Anterior cingulate cortex (tissue), 58 donors: ENCODE measurements around the gene GRAMD1A.

Experiments used
- DNase-seq, 58 donors: peaks; one replicate each; lab custom pipeline; 2025; lab: John Stamatoyannopoulos, UW

GRAMD1A gene

GRCh38 chr19:35033067-35034004, 33.2 kb downstream of the GRAMD1A start:
- no peak for DNase-seq

DNA sequence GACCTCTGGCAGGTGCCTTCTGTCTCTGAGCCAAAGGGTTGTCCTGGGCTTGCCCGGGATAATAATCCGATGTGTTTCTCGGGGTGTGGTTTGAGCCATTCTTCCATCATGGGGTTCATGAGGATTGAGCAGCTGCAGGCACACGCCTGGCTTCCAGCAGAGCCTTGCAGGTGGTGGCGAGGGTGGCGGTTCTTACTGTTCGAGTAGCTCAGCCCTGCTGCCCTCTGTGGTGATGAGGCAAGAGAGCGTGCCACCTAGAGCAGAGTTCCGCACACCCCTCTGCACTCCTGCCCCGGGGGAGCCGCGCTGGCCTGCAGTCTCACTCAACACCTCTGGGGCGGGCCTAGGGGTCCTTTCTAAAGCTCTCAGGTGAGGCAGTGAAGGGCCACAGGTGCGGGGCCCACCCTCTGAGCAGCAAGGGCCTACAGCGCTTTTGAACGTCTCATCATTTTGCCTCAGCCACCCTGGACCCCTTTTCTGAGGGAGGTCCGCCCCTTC, 33.9 kb downstream of the GRAMD1A start:
- no peak for DNase-seq

- peak in 1 of 58 donors; percentile 20 for DNase-seq
Measured at GRCh38 chr19:35034588-35035382, 34.7 kb downstream of the GRAMD1A start.

- peak in 7 of 58 donors; percentile 20 to 43 (median 28) for DNase-seq
Measured at GRCh38 chr19:35037716-35038622, 37.8 kb downstream of the GRAMD1A start.

GRCh38 chr19:35038623-35039512, 38.7 kb downstream of the GRAMD1A start:
- no peak for DNase-seq

DNA sequence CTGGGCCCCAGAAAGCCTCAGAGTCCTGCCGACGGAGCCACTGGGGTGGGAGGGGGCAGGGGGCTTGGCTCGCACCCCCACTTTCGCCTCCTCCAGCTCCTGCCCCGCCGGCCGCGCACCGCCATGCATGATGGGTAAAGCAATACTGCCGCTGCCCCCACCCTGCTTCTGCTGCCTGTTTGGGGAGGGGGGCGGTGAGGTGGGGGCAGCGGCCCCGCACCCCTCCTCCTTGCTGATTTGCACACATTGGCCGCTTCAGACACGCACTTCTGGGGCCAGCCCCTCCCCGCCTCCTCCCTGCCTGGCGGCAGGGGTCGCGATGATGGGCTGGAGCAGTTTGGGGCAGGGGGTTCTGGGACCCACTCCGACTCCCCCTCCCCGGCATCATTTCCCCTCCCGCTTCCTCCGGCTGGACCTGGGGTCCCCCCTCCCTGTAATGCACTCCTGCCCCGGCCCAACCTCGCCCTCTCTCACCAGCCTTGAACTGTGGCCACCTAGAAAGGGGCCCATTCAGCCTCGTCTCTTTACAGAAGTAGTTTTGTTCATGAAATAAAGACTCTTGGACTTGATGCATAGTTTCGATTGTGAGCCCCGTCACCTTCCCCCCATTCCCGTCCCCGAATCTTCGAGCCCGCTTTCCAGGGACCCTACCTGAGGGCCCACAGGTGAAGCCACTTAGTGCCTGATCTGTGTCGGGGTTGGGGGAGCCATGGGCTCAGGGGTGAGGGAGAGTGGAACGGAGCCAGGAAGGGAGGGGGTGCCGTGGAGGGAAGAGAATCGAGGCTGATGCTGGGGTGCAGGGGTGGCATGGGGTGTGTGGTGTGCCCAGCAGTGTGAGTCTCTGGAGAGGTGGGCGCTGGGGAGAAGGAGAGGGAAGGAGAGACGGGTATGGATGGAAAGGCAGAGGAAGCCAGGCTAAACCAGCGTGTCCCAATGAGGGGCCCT, 40.0 kb downstream of the GRAMD1A start:
- DNase-seq, result no peak

GRCh38 chr19:35040826-35041547, 40.9 kb downstream of the GRAMD1A start:
- peak in 46 of 58 donors; percentile 9 to 82 (median 46) for DNase-seq

DNA sequence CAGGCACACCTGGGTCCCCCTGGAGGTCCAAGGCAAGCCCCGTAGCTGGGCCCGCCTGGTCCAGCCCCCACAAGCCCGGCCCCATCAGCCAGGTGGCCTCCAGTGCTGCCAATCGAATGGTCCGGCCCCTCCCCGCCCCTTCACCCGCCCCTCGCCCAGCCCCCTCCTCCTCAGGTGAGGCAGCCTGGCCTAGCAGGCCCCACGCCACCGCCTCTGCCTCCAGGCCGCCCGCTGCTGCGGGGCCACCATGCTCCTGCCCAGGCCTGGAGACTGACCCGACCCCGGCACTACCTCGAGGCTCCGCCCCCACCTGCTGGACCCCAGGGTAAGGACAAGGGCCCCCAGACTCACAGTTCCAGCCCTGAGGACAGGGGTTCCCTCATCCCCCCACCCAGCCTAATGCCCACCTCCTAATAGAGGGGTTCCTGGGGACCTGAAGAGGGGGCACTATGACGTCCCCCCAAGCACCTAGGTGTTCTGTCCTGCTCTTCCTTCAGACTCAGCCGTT, 41.5 kb downstream of the GRAMD1A start, which contains the start of gene HPN:
Gene HPN, plus strand, starts transcription at position 174 of the 508 bp plus-strand sequence. CDS start 786 bp downstream, outside the sequence.
- no peak for DNase-seq

DNA sequence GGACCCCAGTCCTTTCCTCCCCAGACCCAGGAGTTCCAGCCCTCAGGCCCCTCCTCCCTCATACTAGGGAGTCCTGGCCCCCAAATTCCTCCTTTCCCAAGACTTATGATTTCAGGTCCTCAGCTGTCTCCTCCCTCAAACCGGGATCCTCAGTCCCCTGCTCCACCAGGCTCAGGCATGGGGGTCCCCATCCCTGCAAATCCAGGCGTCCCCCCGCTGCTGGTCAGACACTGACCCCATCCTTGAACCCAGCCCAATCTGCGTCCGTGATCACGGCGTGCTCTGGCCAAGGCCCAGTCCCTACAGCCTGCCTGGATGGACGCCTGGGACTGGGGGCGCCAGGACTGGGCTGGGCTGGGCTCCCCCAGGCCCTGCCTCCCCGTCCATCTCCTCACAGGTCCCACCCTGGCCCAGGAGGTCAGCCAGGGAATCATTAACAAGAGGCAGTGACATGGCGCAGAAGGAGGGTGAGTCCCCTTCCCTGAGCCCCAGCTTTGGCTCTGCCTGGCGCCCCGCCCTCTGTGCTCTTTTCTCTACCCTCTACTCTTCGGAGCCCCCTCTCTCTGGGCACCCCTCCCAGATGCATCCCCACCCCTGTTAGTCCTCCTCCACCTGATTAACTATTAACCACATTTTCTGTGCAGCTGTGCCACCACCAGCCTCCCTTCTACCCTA, 42.1 kb downstream of the GRAMD1A start:
- no peak for DNase-seq

GRCh38 chr19:35042954-35043604, 43.0 kb downstream of the GRAMD1A start:
- no peak for DNase-seq

DNA sequence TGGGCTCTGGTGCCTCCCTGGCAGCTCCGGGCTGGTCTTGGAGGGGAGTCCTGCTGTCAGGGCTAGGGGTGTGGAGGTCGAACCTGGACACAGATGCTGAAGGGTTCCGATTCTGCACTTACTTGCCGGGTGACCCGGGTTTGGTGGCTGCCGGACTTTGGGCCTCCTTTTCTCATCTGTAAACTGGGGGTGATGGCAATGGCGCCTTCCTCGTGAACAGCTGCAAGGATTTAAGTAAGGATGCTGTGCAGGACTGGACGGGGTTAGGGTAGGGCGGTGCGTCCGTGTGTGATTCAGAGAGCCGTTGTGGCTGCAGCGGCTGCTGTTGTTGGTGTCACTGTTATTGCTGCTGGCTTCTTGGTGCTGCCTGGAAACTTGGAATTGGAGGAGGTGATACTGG, 43.8 kb downstream of the GRAMD1A start:
- DNase-seq, result no peak

GRCh38 chr19:35044317-35045117, 44.4 kb downstream of the GRAMD1A start:
- peak in 53 of 58 donors; percentile 14 to 83 (median 54) for DNase-seq

DNA sequence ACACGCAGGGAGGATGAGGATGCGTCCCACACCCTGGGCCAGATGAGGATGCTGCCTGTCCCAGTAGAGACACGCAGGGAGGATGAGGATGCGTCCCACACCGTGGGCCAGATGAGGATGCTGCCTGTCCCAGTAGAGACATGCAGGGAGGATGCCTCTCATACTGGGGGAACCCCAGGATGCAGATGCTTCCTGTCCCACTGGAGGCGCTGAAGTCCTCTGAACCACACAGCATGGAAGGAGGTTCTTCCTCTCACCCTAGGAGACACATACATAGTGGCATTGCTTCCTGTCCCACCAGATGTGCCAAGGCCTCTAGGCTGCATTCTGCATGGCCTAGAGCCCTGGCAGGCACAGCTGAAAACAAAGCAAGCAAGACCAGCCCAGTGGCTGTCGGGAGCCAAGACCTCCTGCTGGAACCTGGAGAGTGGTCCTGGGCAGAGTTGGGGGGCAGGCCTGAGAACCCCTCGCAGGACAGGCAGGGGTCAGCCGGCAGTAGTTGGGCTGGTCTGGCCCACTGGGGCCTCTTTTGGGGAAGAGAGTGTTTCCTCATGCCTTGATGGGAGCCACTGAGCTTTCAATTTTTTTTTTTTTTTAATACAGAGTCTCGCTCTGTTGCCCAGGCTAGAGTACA, 45.7 kb downstream of the GRAMD1A start:
- DNase-seq, result peak in 33 of 58 donors; percentile 6 to 73 (median 32)

DNA sequence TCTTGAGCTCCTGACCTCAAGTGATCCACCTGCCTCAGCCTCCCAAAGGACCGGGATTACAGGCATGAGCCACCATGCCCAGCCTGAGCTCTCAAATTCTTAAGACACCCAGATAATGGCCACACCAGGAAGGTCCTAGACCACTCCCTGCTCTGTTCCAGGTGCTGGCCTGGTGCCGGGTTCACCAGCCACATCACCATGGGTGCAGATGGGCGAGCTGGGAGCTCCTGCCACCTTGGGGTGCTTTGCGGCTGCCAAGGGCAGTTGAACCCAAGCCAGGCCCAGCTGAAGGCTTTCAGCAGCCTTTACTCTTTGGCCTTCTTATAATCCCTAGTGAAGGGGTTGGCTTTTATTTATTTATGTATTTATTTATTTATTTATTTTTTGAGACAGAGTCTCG, 46.3 kb downstream of the GRAMD1A start:
- DNase-seq, result peak in 2 of 58 donors; percentile 25 to 31
